Stimulated activated CD8-positive, alpha-beta memory T cell treated with anti-CD3 and anti-CD28 coated beads, Interleukin-12 subunit alpha, Interleukin-12 subunit beta, amount 100 ng/mL, for 4 hours (primary cell): ENCODE measurements around the gene SPINT2.
A peak's percentile ranks its signal among the peaks of the same experiment; 100 is the strongest.
"Not testable (repeated sequence)": the region's sequence is repeated elsewhere in the genome, so short reads cannot be mapped to it uniquely, and the experiment has no call there.

Experiments used
- DNase-seq: peaks from one replicate; pipeline ENCODE4 v3.0.0-alpha.2; 2020; ENCODE audit warnings: low read depth

SPINT2 gene

DNA sequence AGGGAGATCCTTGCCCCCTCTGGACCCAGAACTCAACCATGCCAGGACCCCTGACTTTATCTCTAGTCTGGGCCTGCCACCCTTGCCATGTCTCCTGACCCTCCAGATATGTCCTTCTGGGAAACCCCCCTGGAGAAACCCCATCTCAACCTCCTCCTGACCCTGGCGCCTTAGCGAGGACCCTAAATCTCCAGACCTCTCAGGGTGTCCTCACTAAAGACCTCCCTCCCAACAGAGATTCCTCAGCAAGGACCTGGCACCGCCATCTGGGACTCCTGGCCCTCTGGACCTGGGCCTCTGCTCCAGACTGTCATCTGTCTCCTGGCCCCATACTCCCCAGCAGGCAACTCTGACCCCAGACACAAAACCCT, 56.6 kb downstream of the SPINT2 start:
- DNase-seq: no peak

DNA sequence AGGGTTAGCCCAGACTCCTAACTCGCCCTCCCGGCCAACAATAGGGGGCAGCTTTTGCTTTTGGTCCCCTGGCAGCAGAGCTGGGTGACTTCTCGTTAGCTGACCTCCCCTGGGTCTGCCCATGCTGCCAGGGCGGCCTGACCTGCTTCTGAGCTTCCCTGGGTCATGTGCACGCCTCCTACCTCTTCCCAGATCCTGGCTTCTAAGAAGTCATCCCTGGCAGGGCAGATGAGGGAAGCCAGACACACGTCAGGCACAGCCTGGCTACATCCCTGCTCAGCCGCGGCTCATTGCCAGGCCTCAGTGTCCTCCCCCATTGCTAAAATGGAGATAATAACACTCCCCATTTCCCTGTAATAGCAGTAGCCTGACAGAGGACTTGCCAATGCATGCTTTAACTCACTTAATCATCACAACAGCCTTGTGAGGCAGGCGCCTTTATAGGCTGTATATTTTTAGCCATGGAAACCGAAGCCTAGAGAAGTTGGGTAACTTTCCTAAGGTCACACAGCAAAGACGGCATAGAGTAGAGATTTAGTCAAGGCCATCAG, 57.3 kb downstream of the SPINT2 start:
- no peak for DNase-seq

DNA sequence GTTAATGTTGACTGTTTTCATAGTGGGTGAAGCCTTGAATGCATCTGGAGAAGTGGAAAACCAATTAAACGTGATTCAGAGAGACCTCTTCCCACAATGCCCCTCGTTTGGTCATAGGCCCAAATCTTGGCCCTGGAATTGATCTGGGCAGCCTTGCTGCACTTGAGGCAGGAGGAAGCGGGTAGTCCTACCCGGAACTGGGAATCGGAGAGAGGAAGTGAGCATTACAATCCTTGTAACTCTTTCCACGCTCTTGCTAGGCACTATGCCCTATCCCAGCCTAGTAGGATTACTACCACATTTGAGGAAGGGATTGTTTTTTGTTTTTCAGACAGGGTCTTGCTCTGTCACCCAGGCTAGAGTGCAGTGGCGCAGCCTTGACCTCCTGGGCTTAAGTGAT, 58.9 kb downstream of the SPINT2 start:
- DNase-seq: no peak

DNA sequence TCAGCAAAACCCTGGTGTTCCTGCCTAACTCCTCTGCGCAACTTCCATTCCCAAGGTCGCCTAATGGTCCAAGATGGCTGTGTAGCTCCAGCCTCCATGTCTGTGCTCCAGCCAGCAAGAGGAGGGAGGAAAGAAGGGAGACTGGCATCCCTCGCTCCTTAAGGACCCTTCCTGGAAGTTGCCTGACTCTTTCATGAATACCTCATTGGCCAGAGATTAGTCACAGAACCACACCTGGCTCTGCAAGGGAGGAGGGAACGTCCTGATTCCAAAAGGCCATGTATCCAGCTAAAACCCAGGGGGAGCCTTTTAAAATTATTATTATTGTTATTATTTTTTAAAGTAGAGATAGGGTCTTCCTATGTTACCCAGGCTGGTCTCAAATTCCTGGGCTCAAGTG, 60.1 kb downstream of the SPINT2 start:
- no peak for DNase-seq

DNA sequence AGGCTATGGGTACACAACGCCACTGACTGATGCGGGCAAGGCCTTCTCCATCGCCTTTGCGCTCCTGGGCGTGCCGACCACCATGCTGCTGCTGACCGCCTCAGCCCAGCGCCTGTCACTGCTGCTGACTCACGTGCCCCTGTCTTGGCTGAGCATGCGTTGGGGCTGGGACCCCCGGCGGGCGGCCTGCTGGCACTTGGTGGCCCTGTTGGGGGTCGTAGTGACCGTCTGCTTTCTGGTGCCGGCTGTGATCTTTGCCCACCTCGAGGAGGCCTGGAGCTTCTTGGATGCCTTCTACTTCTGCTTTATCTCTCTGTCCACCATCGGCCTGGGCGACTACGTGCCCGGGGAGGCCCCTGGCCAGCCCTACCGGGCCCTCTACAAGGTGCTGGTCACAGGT, 62.2 kb downstream of the SPINT2 start:
- DNase-seq: no peak

DNA sequence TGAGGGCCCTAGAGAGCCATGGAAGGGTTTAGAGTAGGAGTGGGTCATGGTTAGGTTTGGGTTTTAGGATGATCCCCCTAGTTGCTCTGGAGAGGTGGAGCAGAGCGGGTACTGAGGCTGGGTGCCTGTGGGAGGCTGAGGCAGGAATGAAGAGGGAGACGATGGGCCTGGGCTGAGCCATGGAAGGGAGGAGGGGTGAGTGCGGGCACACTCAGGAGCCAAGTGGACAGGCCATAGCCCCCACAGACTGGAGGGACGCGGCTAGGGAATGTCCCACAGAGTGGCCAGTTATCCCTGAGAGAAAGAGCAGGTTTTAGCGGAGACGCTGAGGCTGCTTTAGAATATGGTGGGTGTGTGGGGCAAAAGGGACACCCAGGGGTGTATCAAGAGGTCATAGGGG, 65.3 kb downstream of the SPINT2 start:
- no peak for DNase-seq

DNA sequence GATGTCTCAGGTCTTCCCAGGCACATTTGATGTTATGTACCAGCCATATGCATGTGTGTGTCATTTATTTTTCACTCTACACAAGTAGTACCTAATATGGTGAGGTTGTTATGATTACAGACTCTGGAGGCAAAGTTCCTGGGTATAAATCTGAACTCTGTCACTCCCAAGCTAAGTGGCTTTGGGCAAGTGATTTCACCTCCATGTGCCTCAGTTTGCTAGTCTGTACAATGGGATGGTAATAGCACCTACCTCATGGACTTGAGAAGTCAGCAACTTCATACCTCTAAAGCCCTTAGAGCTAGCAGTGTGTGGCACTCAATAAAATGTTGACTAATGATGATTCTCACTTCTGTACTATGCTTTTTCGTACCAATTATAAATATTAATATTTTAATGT, 67.4 kb downstream of the SPINT2 start:
- DNase-seq: no peak

DNA sequence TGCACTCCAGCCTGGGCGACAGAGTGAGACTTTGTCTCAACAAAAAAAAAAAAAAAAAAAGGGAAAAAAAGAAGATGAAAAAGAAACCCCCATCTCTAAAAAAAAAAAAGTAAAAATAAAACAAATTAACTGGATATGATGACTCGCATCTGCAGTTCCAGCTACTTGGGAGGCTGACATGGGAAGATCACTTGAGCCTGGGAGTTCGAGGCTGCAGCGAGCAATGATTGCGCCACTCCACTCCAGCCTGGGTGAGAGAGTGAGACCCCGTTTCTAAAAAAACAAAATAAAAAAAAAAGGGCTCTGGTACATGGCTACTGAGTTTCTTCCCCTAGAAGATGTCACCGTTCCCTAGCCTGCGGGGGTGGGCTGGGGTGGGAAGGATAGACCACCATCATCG, 68.9 kb downstream of the SPINT2 start:
- DNase-seq: no peak

DNA sequence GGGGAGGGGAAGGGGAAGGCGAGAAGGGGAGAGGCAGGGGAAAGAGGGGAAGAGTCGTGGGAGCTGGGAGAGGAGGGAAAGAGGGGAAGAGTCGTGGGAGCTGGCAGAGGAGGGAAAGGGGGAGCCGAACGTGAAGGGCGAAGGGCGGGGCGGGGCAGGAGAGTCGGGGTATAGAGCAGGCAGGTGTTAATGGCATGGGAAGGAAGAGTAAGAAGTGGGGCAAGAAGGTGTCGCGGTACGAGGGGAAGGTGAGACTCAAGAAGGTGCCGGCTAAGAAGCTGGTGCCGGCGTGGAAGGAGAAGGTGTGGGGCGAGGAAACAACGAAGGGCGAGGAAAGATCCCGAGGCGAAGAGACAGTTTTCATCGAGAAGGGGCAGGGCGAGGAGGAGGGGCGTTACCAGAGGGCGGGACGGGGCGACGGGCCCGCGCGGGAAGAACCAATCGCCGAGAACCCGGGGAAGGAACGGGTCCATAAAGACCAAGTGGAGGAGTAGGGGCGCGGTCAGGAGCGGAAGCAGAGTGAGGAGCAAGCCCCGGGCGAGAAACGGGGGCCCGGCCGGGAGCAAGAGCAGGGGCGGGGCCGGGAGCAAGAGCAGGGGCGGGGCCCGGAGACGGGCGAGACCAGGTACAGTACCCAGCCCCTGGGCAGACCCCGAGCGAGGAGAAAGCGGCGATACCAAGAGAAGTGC, 71.7 kb downstream of the SPINT2 start:
- peak; percentile 85 for DNase-seq

DNA sequence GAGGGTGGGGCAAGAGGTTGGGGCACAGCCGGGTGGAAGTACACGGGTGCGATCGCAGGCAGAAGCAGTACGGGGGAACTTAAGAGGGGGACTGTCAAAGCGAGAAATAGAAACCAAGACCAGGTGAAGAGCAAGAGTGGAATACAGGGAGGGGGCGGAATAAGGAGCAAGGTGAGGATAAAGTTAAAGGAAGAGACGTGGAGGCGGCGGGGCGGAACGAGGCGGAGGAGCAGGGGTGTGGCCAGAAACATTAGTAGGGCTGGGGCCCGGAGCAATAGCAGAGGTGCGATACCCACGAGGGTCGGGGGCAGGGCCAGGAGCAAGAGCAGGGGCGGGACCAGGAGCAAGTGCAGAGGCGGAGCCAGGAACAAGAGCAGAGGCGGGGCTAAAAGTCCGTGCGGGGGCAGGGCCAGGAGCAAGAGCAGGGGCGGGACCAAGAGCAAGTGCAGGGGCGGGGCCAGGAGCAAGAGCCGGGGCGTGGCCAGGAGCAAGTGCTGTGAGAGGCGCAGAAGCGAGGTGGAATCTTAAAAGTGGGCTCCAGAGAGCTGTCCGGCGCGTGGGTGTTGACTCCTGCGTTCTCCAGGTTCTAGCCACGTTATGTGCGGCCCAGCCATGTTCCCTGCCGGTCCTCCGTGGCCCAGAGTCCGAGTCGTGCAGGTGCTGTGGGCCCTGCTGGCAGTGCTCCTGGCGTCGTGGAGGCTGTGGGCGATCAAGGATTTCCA, 72.4 kb downstream of the SPINT2 start:
- DNase-seq: peak; percentile 89

DNA sequence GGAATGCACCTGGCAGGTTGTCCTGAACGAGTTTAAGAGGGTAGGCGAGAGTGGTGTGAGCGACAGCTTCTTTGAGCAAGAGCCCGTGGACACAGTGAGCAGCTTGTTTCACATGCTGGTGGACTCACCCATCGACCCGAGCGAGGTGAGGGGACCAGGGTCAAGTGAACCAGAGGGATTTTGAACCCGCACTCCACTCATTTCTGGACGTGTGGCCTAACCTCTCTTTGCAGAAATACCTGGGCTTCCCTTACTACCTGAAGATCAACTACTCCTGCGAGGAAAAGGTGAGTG, 72.9 kb downstream of the SPINT2 start:
- no peak for DNase-seq

DNA sequence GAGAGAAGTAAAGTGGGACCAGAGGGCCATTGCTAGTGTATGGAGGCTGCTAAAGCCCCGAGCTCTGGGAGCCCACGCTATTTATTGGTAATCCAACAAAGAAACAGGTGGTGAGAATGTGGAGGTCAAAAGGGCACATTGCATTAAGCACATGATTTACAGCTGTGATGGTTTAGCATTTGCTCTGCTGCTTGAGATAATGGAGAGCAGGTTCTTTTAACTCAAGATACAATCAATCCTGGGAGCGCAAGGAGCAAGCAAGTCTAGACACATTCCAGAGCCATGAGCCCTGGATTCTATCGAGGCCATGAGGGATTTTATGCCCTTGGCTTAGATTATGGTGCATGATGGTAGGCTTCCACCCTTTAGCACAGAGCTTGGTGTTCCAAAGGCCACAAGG, 74.6 kb downstream of the SPINT2 start:
- not testable (repeated sequence) for DNase-seq

DNA sequence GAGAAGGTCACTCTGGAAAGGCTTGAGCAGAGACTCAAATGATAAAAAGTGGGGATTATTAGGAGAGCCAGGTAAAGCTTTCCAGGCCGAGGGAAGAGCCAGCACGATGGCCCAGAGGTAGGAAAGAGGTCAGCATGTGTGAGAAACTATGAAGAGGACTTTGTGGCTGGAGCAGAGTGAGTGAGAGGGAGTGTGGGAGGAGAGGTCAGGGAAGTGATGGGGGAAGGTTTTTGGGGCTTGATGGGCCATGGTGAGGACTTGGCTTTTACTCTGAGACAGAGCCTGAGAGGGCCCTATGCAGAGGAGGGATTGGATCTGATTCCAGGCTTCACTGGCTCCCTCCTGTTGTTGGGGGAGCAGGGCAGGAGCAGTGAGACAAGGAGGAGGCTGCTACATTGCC, 76.6 kb downstream of the SPINT2 start:
- DNase-seq: no peak
